Mesenteric fat pad (tissue), 1 donor: ENCODE results near the gene MPIG6B. TPM values are rescaled to one million over a fixed set of nuclear protein-coding genes. Genes with fewer than 3 reads are reported as not detected.
"Not testable (repeated sequence)": the region's sequence is repeated elsewhere in the genome, so short reads cannot be mapped to it uniquely, and the experiment has no call there.

ENCODE experiments used
- DNase-seq: peaks from one replicate; pipeline ENCODE4 v3.0.0-alpha.2; 2020; ENCODE audit warnings: low spot score
- total RNA-seq: library from RNA; stranded (reverse); fragmentation: NEBNext Ultra II Directional; extraction: Animal tissue kit (Norgen Biotek cat#: 25700); gene quantifications from one replicate; pipeline ENCODE4 v1.2.1, GENCODE V29; 2021
- donor health status: DM: yes; HTN: yes; CAD: no.

Gene MPIG6B
- total RNA-seq, 1 donor from 2014 or later, result not detected

GRCh38 chr6:31700740-31701401, 22.3 kb upstream of the MPIG6B start:
- DNase-seq, result no peak

DNA sequence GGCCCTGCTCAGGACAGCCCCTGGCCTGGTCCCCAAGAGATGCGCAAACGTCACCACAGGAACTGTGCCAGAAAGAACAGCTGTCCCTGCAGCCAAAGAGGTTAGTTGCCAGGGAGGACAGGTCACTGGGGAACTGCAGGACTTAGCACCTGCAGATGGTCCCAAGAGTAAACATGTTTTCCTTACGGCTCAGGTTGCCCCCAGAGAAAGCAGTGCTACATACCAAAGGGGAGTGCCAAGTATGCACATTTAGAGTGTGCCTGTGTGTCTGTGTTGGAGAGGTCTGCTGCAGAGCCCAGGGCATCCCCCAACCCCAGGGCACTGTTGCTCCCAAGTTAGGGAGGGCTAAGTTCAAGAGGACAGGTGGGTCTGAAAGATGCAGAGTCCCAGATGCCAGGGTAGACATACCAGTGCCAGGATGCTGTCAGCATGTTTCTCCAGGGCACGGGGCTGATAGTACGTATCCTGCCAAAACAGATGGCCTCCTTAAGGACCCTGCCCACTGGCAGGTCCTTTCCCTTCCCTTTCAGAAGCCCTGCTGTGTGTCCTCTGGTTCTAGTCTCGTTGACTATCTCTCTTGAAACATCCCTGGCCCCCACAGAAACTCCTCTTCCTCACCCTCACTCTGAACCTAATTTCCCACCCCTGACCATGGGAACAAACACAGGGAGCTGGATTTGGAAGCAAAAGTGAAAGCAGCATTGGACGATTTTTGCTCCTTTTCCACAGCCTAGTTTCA, 21.3 kb upstream of the MPIG6B start:
- no peak for DNase-seq

GRCh38 chr6:31702405-31702818, 20.8 kb upstream of the MPIG6B start:
- no peak for DNase-seq

GRCh38 chr6:31702819-31703716, 20.1 kb upstream of the MPIG6B start, which contains the start of gene ABHD16A:
Gene ABHD16A (minus strand): TSS chr6:31703324. CDS start chr6:31703281, 43 bp downstream.
- peak; percentile 100 for DNase-seq

- no peak for DNase-seq
Observed at GRCh38 chr6:31705931-31706330, 17.2 kb upstream of the MPIG6B start.

- DNase-seq, result no peak
Observed at GRCh38 chr6:31706599-31706998, 16.6 kb upstream of the MPIG6B start, which contains the start of gene LY6G6F. Gene LY6G6F (plus strand): TSS chr6:31706866. CDS start chr6:31706907, 41 bp downstream.

DNA sequence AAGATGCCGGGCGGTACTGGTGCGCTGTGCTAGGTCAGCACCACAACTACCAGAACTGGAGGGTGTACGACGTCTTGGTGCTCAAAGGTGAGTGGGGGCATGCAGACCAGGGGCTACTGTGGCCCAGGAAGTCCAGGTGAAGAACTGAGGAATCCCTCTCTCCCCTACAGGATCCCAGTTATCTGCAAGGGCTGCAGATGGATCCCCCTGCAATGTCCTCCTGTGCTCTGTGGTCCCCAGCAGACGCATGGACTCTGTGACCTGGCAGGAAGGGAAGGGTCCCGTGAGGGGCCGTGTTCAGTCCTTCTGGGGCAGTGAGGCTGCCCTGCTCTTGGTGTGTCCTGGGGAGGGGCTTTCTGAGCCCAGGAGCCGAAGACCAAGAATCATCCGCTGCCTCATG, 15.5 kb upstream of the MPIG6B start:
- DNase-seq, result no peak

GRCh38 chr6:31708224-31708623, 14.9 kb upstream of the MPIG6B start:
- no peak for DNase-seq

DNA sequence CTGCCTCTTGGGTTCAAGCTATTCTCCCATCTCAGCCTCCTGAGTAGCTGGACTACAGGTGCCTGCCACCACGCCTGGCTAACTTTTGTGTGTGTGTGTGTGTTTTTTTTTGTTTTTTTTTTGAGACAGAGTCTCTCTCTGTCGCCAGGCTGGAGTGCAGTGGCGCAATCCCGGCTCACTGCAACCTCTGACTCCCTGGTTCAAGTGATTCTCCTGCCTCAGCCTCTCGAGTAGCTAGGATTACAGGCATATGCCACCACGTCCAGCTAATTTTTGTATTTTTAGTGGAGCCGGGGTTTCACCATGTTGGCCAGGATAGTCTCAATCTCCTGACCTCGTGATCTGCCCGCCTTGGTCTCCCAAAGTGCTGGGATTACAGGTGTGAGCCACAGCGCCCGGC, 14.0 kb upstream of the MPIG6B start:
- not testable (repeated sequence) for DNase-seq

DNA sequence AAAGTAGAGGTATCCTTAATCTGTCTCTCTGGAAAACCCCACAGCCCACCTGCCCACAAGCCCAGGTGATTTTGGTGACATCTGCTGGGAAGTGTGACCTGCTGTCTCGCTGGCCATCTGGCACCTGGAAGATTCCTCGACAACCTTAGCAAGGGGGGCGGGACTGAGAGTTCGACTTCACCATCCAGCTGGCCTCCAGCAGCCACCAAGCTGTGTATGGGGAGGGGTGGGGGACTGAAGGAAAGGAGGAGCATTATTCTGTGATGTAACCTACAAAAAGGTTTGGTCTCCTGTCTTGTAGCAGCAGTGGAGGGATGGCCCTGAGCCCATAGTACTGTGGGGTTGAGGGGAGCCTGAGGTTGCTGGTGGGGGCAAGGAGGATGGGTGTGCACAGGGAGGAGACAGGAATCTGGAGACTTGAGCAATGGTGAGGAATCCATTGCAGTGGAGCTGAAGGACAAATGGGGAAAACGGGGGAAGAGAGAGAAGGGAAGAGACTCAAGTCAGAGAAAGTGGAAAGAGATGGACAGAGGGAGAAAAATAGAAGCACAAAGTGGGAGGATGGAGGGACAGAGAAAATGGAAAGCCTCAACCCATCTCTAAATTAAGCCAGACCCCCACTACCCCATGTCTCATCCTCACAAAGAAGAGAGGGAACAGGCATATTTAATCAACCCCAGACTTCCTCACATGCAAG, 12.5 kb upstream of the MPIG6B start:
- no peak for DNase-seq

GRCh38 chr6:31711233-31711632, 11.9 kb upstream of the MPIG6B start:
- DNase-seq, result no peak

DNA sequence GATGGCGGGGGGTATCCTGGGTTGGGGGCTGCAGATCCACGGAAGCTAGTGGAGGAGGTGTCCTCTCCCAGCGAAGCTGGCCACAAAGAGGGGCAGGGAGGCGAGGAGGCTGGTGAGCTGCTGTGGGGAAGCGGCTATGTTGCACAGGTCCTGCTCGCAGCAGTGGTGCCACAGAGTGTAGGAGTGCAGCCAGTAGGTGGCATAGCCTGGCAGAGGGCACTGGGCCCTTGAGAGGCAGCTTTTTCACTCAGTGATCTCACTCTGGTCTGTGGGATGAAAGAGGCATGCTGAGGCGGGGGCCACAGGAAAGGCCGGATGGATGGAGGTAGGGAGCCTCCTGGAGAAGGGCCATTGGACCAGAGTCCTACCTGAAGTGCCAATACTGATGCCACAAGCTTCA, 10.9 kb upstream of the MPIG6B start:
- DNase-seq, result no peak

DNA sequence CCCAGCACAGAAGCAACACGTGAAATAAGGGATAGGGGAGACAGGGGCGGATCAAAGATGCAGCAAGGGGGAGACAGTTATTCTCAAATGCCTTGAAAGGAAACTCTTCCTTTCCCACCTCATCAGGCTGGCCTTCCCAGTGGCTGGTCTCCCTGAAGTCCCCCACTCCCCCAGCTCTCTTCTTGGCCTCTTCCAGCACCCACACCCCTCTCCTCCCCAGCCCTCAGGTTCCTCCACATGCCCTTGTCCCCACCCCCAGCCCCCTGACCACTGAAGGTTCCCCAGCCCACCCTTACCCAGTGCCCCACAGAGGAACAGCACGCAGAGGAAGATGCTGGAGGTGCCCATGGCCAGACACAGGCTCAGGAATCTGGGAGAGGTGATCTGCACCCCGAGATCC, 9.7 kb upstream of the MPIG6B start:
- DNase-seq, result no peak

- no peak for DNase-seq
Observed at GRCh38 chr6:31713991-31714684, 9.0 kb upstream of the MPIG6B start.

GRCh38 chr6:31715022-31715958, 7.9 kb upstream of the MPIG6B start, which contains the start of gene LY6G6D:
Gene LY6G6D (plus strand): TSS chr6:31715348. CDS start chr6:31715356, 8 bp downstream.
- DNase-seq, result no peak

- no peak for DNase-seq
Observed at GRCh38 chr6:31717499-31718222, 5.5 kb upstream of the MPIG6B start.

GRCh38 chr6:31718265-31718664, 4.9 kb upstream of the MPIG6B start:
- DNase-seq, result no peak

DNA sequence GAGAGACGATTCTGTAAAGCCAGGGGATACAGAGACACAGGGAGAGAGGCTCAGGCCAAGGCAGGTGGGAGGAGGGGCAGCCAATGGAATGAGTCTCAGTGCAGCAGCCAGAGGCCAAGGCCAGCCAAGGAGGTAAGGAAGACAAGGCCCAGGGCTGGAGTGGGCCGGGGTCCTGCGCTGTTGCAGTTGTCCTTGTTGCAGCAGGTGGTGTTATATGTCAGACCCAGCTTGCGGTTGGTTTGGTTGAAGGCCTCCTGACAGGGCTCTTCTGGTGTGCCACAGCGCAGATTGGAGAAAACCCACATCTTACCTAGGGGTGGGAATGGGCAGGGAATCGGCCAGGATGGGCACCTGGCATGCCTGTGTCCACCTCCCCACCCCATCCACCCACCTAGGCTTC, 4.2 kb upstream of the MPIG6B start:
- no peak for DNase-seq
